GM12864 (cell line): ENCODE data around the gene MRPL21.
"Not testable (repeated sequence)": the region's sequence is repeated elsewhere in the genome, so short reads cannot be mapped to it uniquely, and the experiment has no call there.

Experiments used
- DNase-seq: peaks from one replicate; pipeline ENCODE4 v3.0.0-alpha.2; 2011; ENCODE audit warnings: low read depth
- H3K4me3 ChIP-seq: 2 replicates; pipeline ENCODE4 v1.5.1; 2011; ENCODE audit warnings: mild to moderate bottlenecking, low read depth, low read length, control low read depth
- TF ChIP-seq, protein P1 (sequence below): IDR thresholded peaks from 2 replicates; pipeline ENCODE4 v1.5.1; 2011; ENCODE audit warnings: low read depth, mild to moderate bottlenecking, moderate library complexity, low read length, control low read depth, inconsistent platforms; ENCODE audit errors: missing control alignments

Gene MRPL21

GRCh38 chr11:68868221-68868835, 35.3 kb downstream of the MRPL21 start:
- TF ChIP-seq, protein P1, sequence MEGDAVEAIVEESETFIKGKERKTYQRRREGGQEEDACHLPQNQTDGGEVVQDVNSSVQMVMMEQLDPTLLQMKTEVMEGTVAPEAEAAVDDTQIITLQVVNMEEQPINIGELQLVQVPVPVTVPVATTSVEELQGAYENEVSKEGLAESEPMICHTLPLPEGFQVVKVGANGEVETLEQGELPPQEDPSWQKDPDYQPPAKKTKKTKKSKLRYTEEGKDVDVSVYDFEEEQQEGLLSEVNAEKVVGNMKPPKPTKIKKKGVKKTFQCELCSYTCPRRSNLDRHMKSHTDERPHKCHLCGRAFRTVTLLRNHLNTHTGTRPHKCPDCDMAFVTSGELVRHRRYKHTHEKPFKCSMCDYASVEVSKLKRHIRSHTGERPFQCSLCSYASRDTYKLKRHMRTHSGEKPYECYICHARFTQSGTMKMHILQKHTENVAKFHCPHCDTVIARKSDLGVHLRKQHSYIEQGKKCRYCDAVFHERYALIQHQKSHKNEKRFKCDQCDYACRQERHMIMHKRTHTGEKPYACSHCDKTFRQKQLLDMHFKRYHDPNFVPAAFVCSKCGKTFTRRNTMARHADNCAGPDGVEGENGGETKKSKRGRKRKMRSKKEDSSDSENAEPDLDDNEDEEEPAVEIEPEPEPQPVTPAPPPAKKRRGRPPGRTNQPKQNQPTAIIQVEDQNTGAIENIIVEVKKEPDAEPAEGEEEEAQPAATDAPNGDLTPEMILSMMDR, result no peak
- H3K4me3 ChIP-seq, result no peak overlapping the region
- no peak for DNase-seq

DNA sequence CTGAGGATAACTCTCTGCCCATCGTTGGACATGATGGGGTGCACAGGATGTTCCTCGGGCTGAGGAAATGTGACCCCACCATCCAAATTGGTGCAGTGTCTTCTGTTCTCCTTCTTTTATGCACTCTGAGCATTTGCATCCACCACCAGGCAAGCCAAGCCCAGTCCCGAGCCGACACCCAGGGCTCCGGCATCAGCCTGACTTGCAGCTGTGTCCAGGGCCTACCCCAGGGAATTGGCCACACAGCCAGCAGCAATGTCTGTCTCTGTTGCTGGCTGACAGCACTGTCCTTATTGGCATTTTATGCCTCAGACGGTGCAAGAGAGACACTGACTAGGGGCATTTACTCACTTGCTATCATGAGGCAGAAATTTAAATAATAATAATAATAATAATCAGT, 36.6 kb downstream of the MRPL21 start:
- TF ChIP-seq, protein P1, result no peak
- no peak overlapping the region for H3K4me3 ChIP-seq
- DNase-seq, result no peak

GRCh38 chr11:68865241-68865640, 38.4 kb downstream of the MRPL21 start:
- no peak for DNase-seq
- TF ChIP-seq, protein P1, result no peak
- no peak overlapping the region for H3K4me3 ChIP-seq

GRCh38 chr11:68863553-68864265, 39.9 kb downstream of the MRPL21 start:
- no peak overlapping the region for H3K4me3 ChIP-seq
- no peak for DNase-seq
- TF ChIP-seq, protein P1, result no peak

GRCh38 chr11:68862421-68862820, 41.2 kb downstream of the MRPL21 start:
- no peak overlapping the region for H3K4me3 ChIP-seq
- TF ChIP-seq, protein P1, result no peak

DNA sequence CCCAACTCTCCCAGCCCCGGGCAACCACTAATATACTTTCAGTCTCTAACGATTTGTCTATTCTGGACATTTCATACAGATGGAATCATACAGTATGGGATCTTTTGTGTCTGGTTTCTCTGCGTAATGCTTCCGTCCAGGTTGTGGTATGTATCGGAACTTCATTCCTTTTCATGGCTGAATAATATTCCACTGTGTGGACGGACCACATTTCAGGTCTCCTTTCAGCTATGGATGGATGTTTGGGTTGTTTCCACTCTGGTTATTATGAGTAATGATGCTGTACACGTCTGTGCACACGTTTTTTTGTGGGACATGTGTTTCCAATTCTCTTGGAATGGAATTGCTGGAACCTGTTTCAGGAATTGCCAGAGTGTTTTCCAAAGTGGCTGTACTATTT, 44.5 kb downstream of the MRPL21 start:
- no peak overlapping the region for H3K4me3 ChIP-seq
- TF ChIP-seq, protein P1, result no peak
- no peak for DNase-seq

More at GRCh38 chr11:68862421-68862820, 41.2 kb downstream of the MRPL21 start:
- DNase-seq, result no peak

DNA sequence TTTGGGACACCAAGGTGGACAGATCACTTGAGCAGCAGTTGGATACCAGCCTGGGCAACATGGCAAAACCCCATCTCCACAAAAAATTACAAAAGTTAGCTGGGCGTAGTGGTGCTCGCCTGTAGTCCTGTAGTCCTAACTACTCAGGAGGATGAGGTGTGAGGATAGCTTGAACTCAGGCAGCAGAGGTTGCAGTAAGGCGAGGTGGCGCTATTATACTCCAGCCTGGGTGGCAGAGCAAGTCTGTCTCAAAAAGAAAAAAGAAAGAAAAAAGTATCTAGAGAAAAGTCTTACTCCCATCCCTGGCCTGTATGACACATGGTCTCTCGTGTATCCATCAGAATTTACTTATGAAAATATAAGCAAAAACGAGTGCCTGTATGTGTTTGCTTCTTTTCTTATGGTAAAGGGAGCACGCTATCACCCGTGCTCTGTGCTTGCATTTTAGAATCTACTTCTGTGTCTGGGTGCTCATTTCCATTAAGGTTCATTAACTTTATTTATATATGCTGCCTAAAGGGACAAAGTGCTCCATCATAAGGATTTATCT, 46.5 kb downstream of the MRPL21 start:
- no peak overlapping the region for H3K4me3 ChIP-seq
- no peak for DNase-seq
- TF ChIP-seq, protein P1, result no peak

GRCh38 chr11:68856425-68857030, 47.1 kb downstream of the MRPL21 start:
- H3K4me3 ChIP-seq, DNase-seq: not testable (repeated sequence)
